Smooth muscle cell (in vitro differentiated cells): Measurements from ENCODE around the gene GATB. TPM values are rescaled to one million over a fixed set of nuclear protein-coding genes. Genes with fewer than 3 reads are reported as not detected.
"Not testable (repeated sequence)": the region's sequence is repeated elsewhere in the genome, so short reads cannot be mapped to it uniquely, and the experiment has no call there.

Source experiments
- DNase-seq: peaks from one replicate; lab custom pipeline; 2025; ENCODE audit not compliant: unreplicated experiment; lab: John Stamatoyannopoulos, UW
- H2AFZ ChIP-seq: fragments of 200-600 bp; sonication (generic); 2 replicates; pipeline ENCODE4 v1.6.0; 2016; ENCODE audit warnings: antibody characterized with exemption, low read depth, mild to moderate bottlenecking
- H3F3A ChIP-seq: fragments of 200-600 bp; sonication (generic); 2 replicates; pipeline ENCODE4 v1.6.0; 2017; ENCODE audit warnings: antibody characterized with exemption, low read depth
- H3K27ac ChIP-seq: fragments of 200-600 bp; sonication (generic); 2 replicates; pipeline ENCODE4 v1.5.1; 2016; ENCODE audit warnings: low read depth, mild to moderate bottlenecking
- H3K27me3 ChIP-seq: fragments of 200-600 bp; sonication (generic); 2 replicates; pipeline ENCODE4 v1.6.1; 2016; ENCODE audit warnings: low read depth, mild to moderate bottlenecking
- H3K36me3 ChIP-seq: fragments of 200-600 bp; sonication (generic); 2 replicates; pipeline ENCODE4 v1.5.1; 2016; ENCODE audit warnings: low read depth
- H3K4me1 ChIP-seq: fragments of 200-600 bp; sonication (generic); 2 replicates; pipeline ENCODE4 v1.5.1; 2016; ENCODE audit warnings: low read depth
- H3K4me2 ChIP-seq: fragments of 200-600 bp; sonication (generic); 2 replicates; pipeline ENCODE4 v1.6.0; 2016; ENCODE audit warnings: mild to moderate bottlenecking
- H3K4me3 ChIP-seq: fragments of 200-600 bp; sonication (generic); 2 replicates; pipeline ENCODE4 v1.5.1; 2016; ENCODE audit warnings: mild to moderate bottlenecking
- H3K79me2 ChIP-seq: fragments of 200-600 bp; sonication (generic); 2 replicates; pipeline ENCODE4 v1.6.0; 2016; ENCODE audit warnings: low read depth, mild to moderate bottlenecking
- H3K9ac ChIP-seq: fragments of 200-600 bp; sonication (generic); 2 replicates; pipeline ENCODE4 v1.6.0; 2016; ENCODE audit warnings: low read depth
- H3K9me3 ChIP-seq: fragments of 200-600 bp; sonication (generic); replicated peaks from 2 replicates; pipeline ENCODE4 v1.5.1; 2016; ENCODE audit warnings: low read depth
- H4K20me1 ChIP-seq: fragments of 200-600 bp; sonication (generic); 2 replicates; pipeline ENCODE4 v1.6.0; 2016; ENCODE audit warnings: low read depth
- WGBS: methylation state at CpG from one replicate; pipeline ENCODE4 v1.1.7; 2016; ENCODE audit warnings: low lambda C conversion rate; 5-methylcytosine and 5-hydroxymethylcytosine counted together
- polyA plus RNA-seq: library from polyadenylated mRNA; unstranded; fragments of >200 nt; fragmentation: Nextera tagmentation; extraction: Ambion mirVana; gene quantifications from 2 replicates; pipeline ENCODE4 v1.2.1, GENCODE V29; 2016
- total RNA-seq: library from RNA; depleted of rRNA; stranded (reverse); fragments of >200 nt; gene quantifications from 2 replicates; pipeline ENCODE4 v1.2.3, GENCODE V29; 2014
- TF ChIP-seq, protein P1 (sequence below): fragments of 200-600 bp; sonication (generic); IDR thresholded peaks from 2 replicates; pipeline ENCODE4 v1.5.1; 2017; ENCODE audit warnings: borderline replicate concordance, mild to moderate bottlenecking, antibody characterized with exemption; ENCODE audit not compliant: insufficient read depth, poor library complexity, severe bottlenecking

The GATB gene
- total and polyA plus RNA-seq, 2 experiments from 2014 or later: 15.7 to 17.6 TPM

GRCh38 chr4:151743128-151743854, 17.5 kb downstream of the GATB start:
- no peaks in the 10 kb centered on the region for H3K27me3 ChIP-seq
- WGBS: 83% methylated on average over 3 of the region's 3 CpGs
- H3F3A ChIP-seq: no peaks in the 10 kb centered on the region
- TF ChIP-seq, protein P1, sequence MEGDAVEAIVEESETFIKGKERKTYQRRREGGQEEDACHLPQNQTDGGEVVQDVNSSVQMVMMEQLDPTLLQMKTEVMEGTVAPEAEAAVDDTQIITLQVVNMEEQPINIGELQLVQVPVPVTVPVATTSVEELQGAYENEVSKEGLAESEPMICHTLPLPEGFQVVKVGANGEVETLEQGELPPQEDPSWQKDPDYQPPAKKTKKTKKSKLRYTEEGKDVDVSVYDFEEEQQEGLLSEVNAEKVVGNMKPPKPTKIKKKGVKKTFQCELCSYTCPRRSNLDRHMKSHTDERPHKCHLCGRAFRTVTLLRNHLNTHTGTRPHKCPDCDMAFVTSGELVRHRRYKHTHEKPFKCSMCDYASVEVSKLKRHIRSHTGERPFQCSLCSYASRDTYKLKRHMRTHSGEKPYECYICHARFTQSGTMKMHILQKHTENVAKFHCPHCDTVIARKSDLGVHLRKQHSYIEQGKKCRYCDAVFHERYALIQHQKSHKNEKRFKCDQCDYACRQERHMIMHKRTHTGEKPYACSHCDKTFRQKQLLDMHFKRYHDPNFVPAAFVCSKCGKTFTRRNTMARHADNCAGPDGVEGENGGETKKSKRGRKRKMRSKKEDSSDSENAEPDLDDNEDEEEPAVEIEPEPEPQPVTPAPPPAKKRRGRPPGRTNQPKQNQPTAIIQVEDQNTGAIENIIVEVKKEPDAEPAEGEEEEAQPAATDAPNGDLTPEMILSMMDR: no peak
- H2AFZ ChIP-seq: no peak overlapping the region
- no peaks in the 10 kb centered on the region for H4K20me1 ChIP-seq
- no peak overlapping the region for H3K4me3 ChIP-seq
- no peaks in the 10 kb centered on the region for H3K36me3 ChIP-seq
- H3K27ac ChIP-seq: peak overlapping the region; percentile 94
- peaks cover 4% of the 10 kb centered on the region for H3K4me1 ChIP-seq
- no peaks in the 10 kb centered on the region for H3K9me3 ChIP-seq
- no peak for DNase-seq
- peak overlapping the region; percentile 61 for H3K9ac ChIP-seq
- H3K79me2 ChIP-seq: no peaks in the 10 kb centered on the region
- no peak overlapping the region for H3K4me2 ChIP-seq

DNA sequence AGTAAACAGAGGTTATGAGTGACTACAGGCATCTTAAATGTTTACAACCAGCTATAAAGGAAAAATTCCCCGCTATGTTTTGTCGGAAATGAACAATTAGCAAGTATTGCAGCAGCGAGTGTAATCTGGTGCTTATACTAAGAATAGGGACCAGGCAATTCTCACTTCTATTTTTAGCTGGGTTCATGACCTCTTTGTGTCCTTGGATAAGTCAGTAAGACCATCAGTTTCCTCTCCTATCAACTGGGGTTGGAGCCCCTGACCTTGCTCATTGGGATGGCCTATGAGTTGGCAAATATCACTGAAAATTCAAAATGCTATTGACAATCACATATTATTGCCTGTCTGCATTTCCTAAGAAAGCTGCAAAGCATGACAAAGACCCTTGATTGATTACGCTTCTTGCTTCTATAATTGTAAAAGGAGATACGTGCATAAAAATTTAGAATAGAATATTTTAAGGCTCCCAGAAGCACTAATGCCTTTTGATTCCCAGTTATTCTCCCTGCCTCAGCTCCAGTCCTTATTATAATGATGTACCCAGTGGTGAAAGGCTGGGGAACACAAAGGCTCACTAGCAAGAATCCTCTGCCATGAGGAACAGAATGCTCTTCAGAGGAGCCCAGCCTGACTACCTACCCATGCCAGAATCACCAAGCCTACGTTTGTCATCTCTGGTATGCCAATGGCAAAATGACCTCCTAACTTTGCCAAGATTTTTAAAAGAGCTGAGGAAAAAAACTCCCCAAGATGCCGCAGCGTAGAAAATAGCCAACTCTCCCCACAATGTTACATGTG, 21.9 kb downstream of the GATB start:
- Histone ChIP-seq H3K4me2 (no peak overlapping the region), H4K20me1 (no peaks in the 10 kb centered on the region), H3K27me3 (no peaks in the 10 kb centered on the region), H3K9ac (no peak overlapping the region), H3K4me1 (no peaks in the 10 kb centered on the region), H3K79me2 (no peaks in the 10 kb centered on the region), H3K27ac (no peak overlapping the region), H3K4me3 (no peak overlapping the region), H3F3A (no peaks in the 10 kb centered on the region), H3K36me3 (no peaks in the 10 kb centered on the region), H3K9me3 (peaks cover 3% of the 10 kb centered on the region), H2AFZ (no peak overlapping the region)
- no peak for DNase-seq
- TF ChIP-seq, protein P1: no peak
- 95% methylated on average over 8 of the region's 8 CpGs for WGBS

GRCh38 chr4:151736852-151737251, 24.0 kb downstream of the GATB start:
- not testable (repeated sequence) for H3K27ac ChIP-seq, H3K4me1 ChIP-seq, H4K20me1 ChIP-seq, H3K4me2 ChIP-seq, H3K36me3 ChIP-seq, H3K79me2 ChIP-seq, H3K9me3 ChIP-seq, H3K27me3 ChIP-seq, DNase-seq, H2AFZ ChIP-seq, H3K4me3 ChIP-seq, H3F3A ChIP-seq, H3K9ac ChIP-seq
- WGBS: 95% methylated on average over 2 of the region's 2 CpGs

DNA sequence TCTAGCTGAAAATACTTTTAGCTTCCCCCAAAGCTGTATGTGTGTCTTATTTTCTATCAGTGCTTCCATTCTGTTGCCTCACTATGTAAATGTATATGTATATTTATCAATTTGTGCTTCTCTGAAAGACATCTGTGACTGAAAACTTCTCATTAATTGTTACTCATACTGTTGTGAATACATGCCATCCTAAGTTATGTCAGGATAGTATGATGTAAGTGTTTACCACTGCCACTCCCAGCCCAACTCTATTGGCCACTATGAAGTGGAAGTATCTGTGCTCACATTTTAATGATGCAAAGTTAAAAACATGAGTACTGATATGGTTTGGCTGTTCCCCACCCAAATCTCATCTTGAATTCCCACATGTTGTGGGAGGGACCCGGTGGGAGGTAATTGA, 24.4 kb downstream of the GATB start:
- Histone ChIP-seq H3K9me3 (peaks cover 3% of the 10 kb centered on the region), H3F3A (no peaks in the 10 kb centered on the region), H3K4me3 (no peak overlapping the region), H3K79me2 (no peaks in the 10 kb centered on the region), H3K9ac (no peak overlapping the region), H2AFZ (no peak overlapping the region), H3K36me3 (no peaks in the 10 kb centered on the region), H3K4me2 (no peak overlapping the region), H3K27me3 (no peaks in the 10 kb centered on the region), H4K20me1 (no peaks in the 10 kb centered on the region), H3K27ac (no peak overlapping the region), H3K4me1 (no peaks in the 10 kb centered on the region)
- DNase-seq: no peak
- WGBS: 96% methylated on average over 1 of the region's 1 CpG
- TF ChIP-seq, protein P1: no peak

DNA sequence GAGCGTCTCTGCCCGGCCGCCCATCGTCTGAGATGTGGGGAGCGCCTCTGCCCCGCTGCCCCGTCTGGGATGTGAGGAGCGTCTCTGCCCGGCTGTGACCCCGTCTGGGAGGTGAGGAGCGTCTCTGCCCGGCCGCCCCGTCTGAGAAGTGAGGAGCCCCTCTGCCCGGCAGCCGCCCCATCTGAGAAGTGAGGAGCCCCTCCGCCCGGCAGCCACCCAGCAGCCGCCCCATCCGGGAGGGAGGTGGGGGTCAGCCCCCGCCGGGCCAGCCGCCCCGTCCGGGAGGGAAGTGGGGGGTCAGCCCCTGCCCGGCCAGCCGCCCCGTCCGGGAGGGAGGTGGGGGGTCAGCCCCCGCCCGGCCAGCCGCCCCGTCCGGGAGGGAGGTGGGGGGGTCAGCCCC, 29.1 kb downstream of the GATB start:
- not testable (repeated sequence) for H3K9me3 ChIP-seq, H3K4me2 ChIP-seq, DNase-seq, H3K9ac ChIP-seq, H3K36me3 ChIP-seq, H3F3A ChIP-seq, H3K79me2 ChIP-seq, H3K4me1 ChIP-seq, H3K27me3 ChIP-seq, H2AFZ ChIP-seq, H3K4me3 ChIP-seq, H3K27ac ChIP-seq, H4K20me1 ChIP-seq
- WGBS: 100% methylated on average over 4 of the region's 34 CpGs
